GM12874 (cell line): ENCODE data around the gene PCED1B.

ENCODE experiments used
- CTCF ChIP-seq: IDR thresholded peaks from 2 replicates; pipeline ENCODE4 v1.5.1; 2011; ENCODE audit warnings: low read depth, mild to moderate bottlenecking, control low read depth, low read length, moderate library complexity; ENCODE audit not compliant: insufficient read depth

The PCED1B gene

GRCh38 chr12:47145188-47145587 is 65.8 kb downstream of the PCED1B start:
- no peak for TF ChIP-seq CTCF

GRCh38 chr12:47147739-47148138 is 68.3 kb downstream of the PCED1B start:
- no peak for TF ChIP-seq CTCF

- TF ChIP-seq CTCF: no peak
These were observed 69.7 kb downstream of the PCED1B start for GRCh38 chr12:47149146-47149545.

GRCh38 chr12:47152095-47152494 is 72.7 kb downstream of the PCED1B start:
- TF ChIP-seq CTCF: no peak

GRCh38 chr12:47155457-47156166 is 76.2 kb downstream of the PCED1B start:
- no peak for TF ChIP-seq CTCF

- no peak for TF ChIP-seq CTCF
These were observed 76.8 kb downstream of the PCED1B start for GRCh38 chr12:47156167-47156736.

- no peak for TF ChIP-seq CTCF
These were observed 79.4 kb downstream of the PCED1B start for GRCh38 chr12:47158792-47159191.
